Epithelial cell of esophagus (primary cell): ENCODE measurements around the gene NKAPL.

Experiments used
- DNase-seq: peaks from one replicate; pipeline ENCODE4 v3.0.0; 2010; ENCODE audit warnings: low read depth
- H3K4me3 ChIP-seq: 2 replicates; pipeline ENCODE4 v1.5.1; 2011; ENCODE audit warnings: mild to moderate bottlenecking, low read length, control low read depth
- TF ChIP-seq, protein P1 (sequence below): IDR thresholded peaks from 2 replicates; pipeline ENCODE4 v1.5.1; 2011; ENCODE audit warnings: low read depth, mild to moderate bottlenecking, low read length, control low read depth, inconsistent platforms; ENCODE audit not compliant: insufficient read depth; ENCODE audit errors: missing control alignments

Gene NKAPL

DNA sequence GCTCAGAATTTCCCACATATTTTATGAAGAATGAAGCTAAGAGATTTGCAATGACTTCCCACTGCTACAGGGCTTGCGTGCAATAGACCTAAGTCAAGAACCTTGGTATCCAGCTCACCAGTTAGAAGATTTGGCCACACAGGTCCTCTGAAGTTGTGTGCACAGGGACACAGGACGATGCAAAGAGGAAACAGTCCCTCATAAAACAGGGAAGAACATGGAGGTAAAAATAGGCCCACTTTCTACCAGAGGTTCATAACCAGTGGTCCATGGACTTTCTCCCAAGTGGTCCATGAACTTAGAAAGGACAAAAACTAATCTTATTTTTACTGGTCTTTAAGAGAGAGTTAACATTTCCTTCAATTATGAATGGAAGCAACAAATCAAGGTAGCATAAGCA is 8.3 kb upstream of the NKAPL start:
- TF ChIP-seq, protein P1, sequence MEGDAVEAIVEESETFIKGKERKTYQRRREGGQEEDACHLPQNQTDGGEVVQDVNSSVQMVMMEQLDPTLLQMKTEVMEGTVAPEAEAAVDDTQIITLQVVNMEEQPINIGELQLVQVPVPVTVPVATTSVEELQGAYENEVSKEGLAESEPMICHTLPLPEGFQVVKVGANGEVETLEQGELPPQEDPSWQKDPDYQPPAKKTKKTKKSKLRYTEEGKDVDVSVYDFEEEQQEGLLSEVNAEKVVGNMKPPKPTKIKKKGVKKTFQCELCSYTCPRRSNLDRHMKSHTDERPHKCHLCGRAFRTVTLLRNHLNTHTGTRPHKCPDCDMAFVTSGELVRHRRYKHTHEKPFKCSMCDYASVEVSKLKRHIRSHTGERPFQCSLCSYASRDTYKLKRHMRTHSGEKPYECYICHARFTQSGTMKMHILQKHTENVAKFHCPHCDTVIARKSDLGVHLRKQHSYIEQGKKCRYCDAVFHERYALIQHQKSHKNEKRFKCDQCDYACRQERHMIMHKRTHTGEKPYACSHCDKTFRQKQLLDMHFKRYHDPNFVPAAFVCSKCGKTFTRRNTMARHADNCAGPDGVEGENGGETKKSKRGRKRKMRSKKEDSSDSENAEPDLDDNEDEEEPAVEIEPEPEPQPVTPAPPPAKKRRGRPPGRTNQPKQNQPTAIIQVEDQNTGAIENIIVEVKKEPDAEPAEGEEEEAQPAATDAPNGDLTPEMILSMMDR, result no peak
- H3K4me3 ChIP-seq, result peak overlapping the region; percentile 98

DNA sequence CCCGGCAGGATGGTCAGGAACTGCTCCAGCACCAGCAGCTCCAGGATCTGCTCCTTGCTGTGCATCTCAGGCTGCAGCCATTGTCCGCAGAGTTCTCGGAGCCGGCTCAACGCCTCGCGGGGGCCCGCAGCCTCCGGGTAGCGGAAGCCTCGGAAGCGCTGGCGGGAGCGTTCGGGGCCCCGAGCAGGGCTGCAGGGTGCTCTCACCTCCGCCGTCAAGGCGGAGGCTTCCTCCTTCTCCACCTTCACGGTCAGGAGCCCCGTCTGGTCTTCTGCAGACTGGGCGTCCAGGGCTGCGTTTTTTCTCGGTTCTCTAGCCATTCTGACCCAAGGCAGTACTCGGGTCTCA is 7.5 kb upstream of the NKAPL start:
- TF ChIP-seq, protein P1, result no peak

More for the DNA sequence above, 8.3 kb upstream of the NKAPL start:
- no peak for DNase-seq

DNA sequence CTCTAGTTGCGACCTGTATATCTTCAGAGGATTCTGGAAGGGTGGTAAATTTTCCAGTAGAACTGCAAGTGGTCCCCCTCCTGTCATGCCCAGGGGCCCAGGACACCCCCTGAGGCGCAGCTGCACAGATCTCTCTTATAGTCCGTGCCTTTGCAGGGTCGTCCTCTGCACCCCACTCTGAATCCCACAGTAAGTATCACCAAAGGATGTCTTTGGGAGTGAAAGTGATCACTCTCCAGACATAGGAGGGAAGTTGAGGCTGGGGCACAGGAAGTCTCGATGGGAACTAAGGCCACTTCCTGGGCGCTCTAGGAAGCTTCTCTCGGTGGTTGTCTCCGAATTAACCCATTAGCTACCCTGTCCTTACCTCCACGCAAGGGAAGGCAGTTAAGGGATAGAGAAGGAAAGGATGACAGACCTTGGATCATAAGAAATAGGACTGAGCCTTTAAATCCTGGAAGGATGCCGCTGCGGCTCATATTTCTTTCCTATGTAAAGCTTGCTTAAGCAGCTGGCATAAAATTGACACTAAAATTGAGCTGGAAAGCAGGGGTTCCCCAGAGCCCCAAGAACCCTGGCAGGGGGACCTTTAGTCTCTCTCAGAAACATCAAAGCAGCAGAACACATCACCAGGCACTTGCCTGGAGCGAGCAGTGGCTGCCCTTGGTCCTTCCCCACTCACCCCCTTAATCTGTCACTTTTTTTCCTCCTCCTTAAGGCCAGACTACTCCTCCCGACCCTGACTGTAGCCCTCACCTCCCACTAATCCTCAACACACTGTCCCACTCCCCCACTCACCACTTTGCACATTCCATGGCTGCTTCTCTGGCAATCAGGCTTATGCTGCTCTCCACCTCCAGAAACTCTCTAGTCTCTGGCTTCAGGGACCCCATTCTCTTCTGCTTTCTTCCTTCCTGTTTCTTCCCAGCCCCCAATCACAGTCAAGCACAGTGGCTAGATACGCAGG is 6.8 kb upstream of the NKAPL start, which contains the start of gene ZKSCAN4:
Gene ZKSCAN4, minus strand, starts transcription at position 261 of the 967 bp plus-strand sequence. CDS start 289 bp downstream, outside the sequence.
- peak; percentile 92 for DNase-seq
- H3K4me3 ChIP-seq, result peak within 1 kb of the TSS; percentile 98
- TF ChIP-seq, protein P1, result no peak

More for the DNA sequence above, 7.5 kb upstream of the NKAPL start:
- H3K4me3 ChIP-seq, result peak overlapping the region; percentile 98
- peak; percentile 34 for DNase-seq

DNA sequence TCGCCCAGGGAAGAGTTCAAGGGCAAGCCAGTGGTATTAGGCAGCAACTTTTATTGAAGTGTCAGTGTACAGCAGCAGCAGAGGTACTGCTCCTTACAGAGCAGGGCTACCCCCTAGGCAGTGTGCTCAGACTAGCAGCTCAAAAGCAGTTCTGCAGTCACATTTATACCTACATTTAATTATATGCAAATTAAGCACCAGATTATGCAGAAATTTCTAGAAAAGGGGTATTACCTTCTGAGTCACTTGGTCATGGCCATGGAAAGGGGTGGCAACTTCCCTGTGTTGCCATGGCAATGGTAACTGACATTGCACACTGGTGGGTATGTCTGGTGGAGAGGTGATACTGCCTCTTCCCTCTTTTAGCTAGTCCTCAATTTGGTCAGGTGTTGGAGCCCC is 5.0 kb upstream of the NKAPL start:
- no peak for DNase-seq
- TF ChIP-seq, protein P1, result no peak
- H3K4me3 ChIP-seq, result no peak overlapping the region

DNA sequence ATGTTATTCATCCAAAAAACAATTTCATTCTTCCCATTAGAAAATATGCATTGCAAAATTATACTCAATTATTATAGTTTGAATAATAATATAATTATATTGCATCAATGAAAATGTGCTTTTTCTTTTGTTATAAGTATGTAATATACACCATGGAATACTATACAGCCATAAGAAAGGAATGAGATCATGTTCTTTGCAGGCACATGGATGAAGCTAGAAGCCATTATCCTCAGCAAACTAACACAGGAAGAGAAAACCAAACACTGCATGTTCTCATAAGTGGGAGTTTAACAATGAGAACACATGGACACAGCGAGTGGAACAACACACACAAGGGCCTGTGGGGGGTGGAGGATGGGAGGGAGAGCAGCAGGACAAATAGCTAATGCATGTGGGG is 2.1 kb upstream of the NKAPL start:
- no peak overlapping the region for H3K4me3 ChIP-seq
- no peak for DNase-seq

DNA sequence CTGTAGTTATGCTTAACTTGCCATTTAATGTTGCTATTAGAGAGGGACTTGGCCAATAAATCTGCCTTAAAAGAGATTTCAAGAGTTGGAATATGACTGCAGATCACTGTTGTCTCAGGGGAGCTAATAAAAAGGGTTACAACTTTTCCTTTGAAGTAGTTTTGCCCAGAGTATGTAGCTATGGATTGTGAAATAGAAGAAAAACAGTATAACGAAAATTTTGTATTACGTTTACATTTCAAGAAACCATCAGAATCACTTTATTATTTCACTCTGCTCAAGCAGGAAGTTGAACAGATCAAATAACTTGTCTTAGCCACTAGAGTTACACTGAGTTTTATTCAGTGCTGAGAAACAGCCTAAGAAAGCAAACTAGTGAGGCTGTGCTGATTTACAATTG is 4.8 kb downstream of the NKAPL start:
- TF ChIP-seq, protein P1, result no peak
- no peak overlapping the region for H3K4me3 ChIP-seq
- DNase-seq, result no peak

More for the DNA sequence above, 2.1 kb upstream of the NKAPL start:
- TF ChIP-seq, protein P1, result no peak
